DMS114 treated with DMSO at 0.1 percent for 48 hours (cell line): ENCODE data around the gene SS18L1.
"Not testable (repeated sequence)": the region's sequence is repeated elsewhere in the genome, so short reads cannot be mapped to it uniquely, and the experiment has no call there.

ENCODE experiments used
- DNase-seq: peaks from one replicate; lab custom pipeline; 2025; ENCODE audit not compliant: unreplicated experiment; lab: John Stamatoyannopoulos, UW

Gene SS18L1

DNA sequence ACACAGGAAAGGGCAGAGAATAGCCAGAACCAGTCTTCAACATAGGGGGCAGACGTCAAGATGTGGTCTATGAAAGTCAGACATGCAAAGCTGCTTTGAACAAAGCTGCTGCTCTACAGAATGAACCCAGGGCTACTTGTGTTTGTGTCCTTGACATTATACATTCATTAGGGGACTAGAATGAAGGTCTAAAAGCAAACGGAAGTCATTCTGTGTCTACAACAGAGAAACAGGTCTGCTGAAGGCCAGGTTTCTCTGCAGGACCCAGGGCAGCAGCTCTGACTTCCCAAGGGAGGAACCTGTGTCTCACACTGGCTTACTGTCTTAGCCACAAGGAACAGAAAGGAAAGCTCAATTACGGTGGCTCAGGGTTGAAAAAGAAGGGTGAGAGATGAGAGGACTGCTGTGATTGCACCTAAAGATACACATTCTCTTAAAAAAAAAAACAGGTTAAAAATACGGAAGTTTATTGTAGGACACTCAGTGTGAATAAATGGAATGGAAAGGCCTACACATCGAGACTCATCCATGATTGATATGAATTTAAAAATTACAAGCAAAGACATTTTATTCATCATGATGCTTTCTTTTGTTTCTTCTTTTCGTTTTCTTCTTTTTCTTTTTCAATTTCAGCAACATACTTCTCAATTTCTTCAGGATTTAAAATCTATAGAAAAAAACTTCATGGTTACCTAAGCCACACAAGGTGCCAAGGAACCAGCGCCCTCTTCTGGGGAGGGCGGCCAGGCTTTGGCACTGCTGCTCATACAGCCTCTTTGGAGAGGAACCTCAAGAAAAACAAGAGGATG lies 7.1 kb upstream of the SS18L1 start:
- peak; percentile 32 for DNase-seq

DNA sequence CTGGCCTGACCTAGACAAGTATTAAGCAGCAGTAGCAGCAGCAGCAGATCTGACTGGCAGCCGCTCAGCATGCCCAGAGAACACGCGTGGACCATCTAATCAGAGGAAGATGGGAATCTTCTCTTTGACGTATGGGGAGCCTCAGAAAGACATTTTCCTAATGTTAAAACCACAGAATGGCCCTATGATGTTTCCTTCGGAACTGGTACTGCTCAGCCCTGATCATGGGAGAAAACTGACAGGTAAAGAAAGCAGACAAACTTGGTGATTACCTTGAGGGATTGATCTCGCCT lies 6.5 kb upstream of the SS18L1 start:
- no peak for DNase-seq

DNA sequence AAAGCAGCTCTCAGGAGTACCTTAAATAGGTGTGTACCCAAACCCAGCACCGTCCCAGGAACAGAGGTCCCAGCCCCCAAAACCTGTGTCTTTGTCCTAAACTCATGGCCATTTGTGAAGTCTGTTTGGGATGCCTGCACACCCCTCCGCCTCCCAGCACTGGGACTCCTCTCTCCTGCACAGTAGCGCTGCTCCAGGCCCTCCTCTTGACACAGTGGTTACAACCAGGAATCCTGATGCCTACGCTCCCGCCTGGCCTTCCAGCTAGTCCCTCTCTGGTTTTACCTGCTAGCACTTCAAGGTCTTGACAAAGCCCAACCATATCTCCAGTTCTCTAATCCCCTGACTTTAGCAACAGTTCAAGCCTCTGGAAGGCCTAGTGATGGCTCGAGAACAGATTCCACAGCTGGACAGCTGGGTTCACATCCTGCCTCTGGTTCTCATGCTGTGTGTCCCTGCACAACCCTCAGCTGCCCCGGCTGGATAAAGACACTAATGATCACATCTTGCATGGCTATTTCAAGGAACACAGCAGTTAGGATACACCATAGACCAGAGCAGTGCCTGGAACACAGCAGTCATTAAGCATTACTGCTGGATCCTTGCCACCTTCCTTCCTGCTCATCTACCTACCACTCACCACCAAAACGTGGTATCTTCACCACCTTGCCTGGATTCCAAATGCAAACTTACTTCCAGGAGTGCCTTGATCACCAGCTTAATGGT lies 5.9 kb upstream of the SS18L1 start:
- no peak for DNase-seq

DNA sequence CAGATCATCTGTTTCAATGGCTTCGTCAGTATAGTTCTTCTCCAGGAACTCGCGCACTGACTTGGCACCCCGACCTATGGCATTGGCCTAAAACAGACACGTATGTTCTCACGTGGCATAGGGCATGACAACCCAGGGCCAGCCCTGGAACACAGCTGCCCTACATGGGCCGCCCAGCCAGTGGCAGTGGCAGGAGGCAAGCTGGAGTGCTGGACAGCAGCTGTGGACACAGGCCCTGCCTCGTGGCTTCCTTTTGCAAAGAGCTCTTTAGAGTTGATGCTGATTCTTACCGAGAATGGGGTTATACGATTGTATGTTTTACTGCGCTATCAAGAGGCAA lies 5.4 kb upstream of the SS18L1 start:
- no peak for DNase-seq

DNA sequence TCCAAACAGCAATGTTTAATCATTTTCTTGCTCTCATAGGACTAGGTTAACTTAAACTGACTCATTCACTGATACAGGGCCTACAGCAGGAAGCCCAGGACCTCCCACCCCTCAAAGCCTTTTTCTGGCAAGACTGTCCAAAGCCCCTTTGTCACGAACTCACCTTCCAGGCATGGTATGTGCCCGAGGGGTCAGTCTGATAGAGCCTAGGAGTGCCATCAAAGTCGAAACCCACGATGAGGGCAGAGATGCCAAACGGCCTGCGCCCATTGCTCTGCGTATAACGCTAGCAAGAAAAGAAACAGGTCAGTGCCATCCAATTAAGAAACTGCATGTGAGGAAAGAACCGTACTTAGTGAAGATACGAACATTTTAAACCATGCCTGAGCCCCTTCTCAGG lies 4.7 kb upstream of the SS18L1 start:
- DNase-seq = no peak

DNA sequence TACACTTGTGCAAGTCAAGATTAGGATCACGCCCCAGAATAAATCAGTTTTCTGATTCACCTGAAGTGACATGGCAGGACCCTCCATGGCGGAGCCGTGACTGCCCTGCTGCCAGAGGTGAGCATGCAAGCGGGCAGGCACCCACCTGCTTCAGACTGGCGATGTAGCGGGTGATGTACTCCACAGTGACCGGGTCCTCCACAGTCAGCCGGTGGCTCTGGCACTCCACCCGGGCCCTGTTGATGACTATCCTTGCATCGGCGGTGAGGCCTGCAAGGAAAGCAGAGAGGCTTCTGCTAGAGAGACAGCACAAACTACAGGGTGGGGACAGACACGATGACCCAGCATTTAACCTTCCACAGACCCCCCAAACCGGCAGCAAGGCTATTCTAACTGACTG lies 3.9 kb upstream of the SS18L1 start:
- no peak for DNase-seq

DNA sequence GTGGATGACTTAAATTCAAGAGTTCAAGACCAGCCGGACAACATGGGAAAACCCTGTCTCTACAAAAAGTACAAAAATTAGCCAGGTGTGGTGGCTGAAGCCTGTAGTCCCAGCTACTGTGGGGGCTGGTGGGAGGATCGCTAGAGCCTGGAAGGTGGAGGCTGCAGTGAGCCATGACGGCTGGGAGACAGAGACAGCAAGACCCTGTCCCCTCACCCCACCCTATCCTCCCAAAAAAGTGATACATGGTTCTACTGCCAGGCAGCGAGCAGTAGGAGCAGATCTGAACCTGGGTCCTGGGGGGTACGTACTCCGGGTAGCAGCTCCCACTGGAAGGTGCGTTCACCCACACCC lies 2.5 kb upstream of the SS18L1 start:
- no peak for DNase-seq

DNA sequence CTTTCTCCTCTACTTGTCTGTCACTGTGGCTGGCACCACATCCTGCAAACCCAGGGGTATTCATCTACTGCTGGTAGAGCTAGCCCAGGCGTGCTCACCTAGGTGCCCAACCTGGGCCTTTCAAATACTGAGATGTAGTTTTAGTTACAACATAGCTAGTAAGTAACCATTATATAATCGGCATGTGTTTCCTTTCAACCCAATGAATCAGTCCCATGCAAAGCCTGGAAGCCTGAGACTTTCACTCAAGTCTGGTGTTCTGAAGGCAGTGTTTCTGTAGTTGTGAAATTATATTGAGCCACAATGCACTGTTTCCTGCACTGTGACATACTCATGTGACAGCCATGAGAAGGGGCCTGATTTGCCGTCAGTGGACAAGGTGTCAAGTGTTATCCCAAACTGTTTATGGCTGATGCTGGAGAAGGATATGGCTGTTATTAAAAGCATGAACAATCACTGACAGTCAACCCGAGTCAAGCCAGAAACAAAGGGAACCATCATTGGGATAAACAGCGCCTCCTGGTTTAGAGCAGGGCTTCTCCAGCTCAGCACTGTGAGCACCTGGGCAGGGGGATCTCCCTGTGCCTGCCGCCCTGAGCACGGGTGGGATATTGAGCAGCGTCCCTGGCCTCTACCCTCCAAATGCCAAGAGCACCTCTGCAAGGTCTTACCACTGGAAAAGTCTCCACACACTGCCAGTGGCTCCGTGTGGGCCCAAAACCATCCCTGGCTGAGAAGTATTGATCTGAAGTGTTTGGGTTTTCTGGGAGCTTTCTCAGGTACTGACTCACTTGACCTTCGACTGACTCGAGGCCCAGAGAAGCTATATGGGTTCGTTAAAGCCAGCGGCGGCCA lies 1.9 kb upstream of the SS18L1 start:
- DNase-seq = no peak

DNA sequence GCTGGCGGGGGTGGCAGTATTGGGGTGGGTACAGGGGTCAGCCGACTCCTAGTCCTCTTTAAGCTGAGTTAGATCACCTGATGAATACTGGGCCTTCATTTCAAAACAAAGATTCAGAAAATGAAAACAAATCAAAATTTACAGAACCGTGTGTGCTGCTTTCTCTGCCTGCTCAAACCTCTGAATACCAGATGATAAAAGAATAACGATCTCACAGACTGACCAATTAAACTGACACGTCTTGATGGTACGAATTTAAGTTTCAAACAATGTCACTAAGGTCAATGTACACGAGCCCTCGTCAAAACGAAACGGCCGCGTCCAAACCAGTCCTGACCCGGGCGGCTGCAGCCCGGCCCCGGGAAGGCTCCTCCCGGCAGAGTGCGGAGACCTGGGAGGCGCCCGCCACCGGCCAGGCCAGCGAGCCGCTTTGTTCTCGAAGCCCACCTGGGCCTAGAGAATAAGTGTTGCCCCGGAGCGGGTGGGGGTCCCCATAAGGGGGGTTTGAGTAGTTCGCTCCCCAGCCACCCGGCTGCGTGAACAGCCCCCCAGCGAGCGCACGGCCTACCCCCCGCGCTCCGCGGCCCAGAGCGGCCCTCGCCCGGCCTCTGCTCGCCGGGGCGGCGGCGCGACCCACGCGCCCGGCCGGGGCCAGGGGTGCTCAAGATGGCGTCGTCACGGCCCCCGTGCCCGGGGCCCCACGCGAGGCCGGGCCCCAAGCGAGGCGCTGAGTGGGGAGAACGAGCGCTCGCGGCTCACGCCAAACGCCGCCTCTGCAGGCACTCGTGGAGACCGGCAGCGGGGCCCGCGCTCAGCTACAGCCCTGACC lies 1.1 kb upstream of the SS18L1 start:
- DNase-seq = no peak

DNA sequence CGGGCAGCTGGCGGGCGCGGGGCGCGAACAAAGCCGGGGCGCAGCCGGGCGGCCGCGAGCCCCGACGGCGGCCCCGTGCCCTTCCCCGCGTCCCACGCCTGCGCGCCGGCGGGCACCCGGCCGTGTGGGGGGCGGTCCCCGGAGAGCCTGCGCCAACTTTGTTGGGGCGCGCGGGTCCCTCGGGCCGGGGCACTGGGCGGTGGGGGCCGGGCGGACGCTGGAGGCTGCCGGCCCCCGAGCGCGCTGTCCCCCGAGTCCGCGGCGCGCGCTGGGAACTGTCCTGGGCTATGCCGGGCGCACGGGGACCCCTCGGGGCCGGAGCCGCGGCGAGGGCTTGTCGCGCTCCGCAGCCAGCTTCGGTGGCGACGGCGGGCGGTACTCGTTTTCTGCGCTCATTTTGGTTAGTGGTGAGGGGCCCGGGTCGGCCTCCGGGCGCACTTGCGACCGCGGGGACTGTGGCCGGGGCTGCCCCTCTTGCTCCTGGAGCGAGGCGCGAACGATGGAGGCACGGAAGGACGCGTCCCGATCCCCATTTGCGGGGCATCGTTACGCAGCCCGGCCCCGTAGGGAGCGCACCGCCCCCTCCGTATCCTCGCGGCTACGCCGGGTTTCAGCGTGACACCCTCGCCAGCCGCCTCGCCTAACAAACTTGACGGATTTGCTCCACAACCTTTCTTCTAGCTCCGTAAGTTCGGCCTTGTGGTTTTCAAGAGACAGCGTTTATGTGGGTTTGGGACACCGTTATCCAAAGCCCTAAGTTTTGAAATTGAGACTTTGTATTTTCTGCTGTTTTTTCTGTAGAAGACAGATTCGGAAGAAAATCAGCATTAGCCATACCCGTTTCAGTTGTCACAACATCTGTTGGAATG lies 622 bp downstream of the SS18L1 start:
- peak; percentile 22 for DNase-seq

DNA sequence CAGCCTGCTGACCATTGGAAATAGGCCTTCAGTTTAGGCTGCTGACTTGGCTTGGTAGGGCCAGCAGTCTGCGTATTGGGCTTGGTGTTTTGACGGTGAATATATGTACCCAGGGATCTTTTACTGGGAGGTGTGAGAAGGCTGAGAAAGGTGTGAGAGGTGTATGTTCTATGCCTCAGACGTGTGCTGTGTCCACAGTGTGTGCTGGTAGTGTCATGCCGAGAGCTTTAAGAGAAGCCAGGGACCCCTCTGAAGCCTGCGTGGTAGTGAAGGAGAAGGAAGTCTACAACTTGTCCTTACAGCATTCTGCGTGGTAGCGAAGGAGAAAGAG lies 2.1 kb downstream of the SS18L1 start:
- DNase-seq = no peak

DNA sequence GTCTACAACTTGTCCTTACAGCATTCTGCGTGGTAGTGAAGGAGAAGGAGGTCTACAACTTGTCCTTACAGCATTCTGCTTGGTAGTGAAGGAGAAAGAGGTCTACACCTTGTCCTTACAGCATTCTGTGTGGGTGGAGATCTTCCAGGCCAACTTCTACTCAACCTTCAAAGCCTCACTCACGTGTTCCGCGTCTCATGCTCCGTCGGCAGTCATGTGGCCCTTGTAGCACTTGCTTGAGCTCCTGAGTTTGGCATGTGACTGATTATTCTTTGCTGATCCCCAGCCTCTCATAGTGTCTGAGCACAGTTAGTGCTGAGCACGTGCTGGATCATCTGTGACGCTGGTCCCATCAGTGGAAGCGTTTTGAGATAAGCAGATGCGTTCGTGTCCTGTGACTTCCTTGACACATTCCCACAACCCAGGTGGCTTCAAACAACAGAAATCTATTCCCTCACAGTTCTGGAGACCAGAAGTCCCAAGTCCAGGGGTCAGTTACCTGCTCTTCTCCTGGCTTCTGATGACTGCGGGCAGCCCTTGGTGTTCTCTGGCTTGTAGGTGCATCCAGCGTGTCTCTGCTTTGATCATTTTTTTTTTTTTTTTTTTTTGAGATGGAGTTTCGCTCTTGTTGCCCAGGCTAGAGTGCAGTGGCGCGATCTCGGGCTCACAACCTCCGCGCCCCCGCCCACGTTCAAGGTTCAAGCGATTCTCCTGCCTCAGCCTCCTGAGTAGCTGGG lies 2.6 kb downstream of the SS18L1 start:
- DNase-seq = no peak

DNA sequence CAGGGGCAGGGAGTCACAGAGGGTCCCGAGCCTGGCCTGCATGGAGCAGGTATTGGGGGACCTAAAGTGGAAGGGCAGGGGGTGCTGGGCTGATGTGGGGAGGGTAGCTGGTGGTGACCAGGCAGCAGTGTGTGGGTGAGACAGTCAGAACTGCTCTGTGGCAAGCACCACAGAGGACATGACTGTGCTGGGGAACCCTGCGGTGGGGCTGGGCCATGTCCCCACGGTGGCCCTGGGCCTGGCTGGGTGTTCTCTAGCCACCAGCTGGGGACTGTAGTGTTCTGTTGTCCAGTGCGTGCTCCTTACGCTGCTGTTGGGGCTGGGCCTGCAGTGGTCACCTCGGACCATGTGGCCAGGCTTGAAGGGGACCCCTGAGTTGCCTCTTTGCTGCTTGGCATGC lies 3.6 kb downstream of the SS18L1 start:
- DNase-seq = no peak

DNA sequence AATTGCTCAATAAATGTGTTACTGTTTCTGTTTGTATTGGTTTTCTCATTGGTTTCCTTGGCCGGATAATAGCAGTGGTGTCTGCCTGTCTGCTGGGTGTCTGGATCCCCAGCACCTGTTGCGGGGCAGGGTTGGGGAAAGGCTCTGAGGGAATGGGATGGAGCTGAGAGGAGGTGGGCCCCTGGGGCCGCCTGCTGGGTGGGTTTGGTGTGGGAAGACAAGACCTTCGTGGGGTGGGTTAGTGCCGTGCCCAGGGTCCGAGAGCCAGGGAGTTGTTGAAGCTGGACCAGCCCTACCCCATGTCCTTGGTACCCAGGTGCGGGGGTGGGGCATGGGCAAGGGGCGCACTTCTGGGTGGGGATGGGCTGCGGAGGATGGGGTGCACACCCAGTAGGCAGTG lies 4.0 kb downstream of the SS18L1 start:
- DNase-seq = no peak

DNA sequence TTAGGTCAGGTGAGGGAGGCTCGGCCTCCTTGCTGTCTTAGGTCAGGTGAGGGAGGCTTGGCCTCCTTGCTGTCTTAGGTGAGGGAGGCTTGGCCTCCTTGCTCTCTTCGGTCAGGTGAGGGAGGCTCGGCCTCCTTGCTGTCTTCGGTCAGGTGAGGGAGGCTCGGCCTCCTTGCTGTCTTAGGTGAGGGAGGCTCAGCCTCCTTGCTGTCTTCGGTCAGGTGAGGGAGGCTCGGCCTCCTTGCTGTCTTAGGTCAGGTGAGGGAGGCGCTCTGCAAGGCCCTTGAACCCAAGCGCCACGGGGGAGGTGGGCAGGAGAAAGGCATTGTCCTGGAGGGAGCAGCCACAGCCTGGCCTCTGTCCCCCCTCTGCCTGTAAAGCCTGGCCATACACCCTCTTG lies 4.8 kb downstream of the SS18L1 start:
- DNase-seq = not testable (repeated sequence)

DNA sequence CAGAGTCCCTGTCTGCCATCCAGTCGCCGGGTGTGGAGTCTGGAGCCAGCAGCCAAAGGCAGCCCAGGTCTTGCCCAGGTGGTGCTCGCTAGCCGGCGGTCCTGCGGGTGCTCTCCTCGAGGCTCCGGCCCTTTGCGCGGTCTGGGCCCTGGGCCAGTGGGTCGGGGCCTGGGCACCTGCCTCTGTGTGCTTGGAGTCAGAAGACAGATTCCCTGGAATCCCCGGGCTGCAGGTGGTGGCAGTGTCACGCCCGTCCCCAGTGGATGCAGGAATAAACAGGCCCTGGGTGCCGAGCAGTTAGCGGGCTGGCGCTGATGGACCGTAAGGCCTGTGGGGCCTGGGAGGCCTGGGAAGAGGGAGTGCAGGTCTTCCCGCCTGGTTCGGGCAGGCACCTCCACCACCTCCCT lies 5.3 kb downstream of the SS18L1 start:
- DNase-seq = no peak

DNA sequence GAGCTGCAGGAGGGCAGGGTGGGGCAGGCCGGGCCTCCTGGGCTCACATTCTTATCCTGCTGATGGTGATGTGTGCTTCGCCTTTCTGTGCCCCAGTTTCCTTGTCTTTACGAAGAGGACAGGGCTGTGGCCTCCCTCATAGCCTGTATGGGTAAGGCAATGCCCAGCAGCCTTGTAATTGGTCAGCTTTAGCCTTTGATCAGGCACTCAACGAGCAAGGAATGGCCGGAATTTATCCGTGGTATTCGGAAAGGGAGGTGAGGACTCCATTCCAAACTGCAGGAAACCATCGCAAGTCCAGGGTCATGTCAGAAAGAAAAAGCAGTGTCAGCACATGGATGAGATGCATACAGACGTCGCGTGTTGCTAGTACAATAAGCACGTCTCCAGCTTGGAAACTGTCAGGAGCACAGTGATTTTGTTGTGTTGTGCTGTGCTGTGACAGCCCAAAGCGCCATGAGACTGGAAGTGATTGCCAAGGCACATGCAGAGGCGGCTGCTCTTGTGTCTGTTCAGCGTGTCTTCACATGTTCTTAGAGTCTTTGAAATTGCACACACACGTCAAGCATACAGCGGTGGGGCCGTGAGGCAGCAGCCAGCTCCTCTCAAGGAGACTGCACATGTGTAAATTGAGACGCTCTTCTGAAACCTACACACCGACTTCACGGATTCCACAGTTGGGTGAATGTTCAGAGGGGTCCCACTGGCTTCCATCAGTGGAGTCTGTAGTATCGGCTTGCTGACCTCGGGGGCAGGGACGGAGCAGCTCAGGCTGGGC lies 6.2 kb downstream of the SS18L1 start:
- DNase-seq = no peak

DNA sequence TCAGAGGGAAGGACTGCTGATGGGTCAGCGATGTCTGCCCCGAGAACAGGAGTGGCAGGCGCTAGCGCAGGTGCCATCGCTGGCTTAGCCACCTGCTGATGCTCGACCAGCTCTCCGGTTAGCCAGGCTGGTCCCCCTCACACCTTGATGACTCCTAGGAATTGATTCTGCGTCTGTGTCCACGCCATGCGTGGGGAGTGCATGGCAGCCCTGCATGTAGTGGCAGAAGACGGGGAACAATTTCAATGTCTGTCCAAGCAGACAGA lies 6.7 kb downstream of the SS18L1 start:
- DNase-seq = no peak

DNA sequence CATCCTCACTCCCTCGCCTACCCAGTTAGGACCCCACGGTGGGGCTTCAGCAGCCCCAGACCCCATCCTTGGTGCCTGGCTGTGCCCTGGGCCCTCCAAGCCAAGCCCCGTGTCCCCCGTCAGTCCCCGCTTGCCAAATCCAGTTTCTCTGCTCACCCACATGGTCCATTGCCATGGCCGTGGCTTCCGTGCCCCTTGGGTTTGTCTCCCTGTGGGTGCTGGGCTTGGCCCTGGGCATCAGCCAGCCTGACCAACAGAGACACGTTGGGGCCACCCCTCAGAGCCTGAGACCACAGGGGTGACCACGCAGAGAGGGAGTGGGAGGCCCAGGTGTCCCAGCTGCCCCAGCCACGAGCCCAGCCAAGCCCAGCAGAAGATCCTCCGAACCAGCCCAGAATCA lies 7.7 kb downstream of the SS18L1 start:
- no peak for DNase-seq
